CD4-positive, alpha-beta T cell (primary cell): Measurements from ENCODE around the gene KCNK3. TPM values are rescaled to one million over a fixed set of nuclear protein-coding genes. Genes with fewer than 3 reads are reported as not detected.

Experiments
- ATAC-seq: fragments of 200-7000 bp; cut with Tn5 transposase; one replicate; pipeline ENCODE4 v1.10.0; 2022; ENCODE audit warnings: mild to moderate bottlenecking; ENCODE audit not compliant: poor library complexity
- CTCF ChIA-PET: fragments of 350-600 bp; sonication (Branson Sonifier 250); formaldehyde crosslinking; loops from one replicate; lab custom pipeline; 2021; ENCODE audit warnings: antibody characterized with exemption, inconsistent platforms; lab: Charles Lee
- POLR2A ChIA-PET: fragments of 350-600 bp; sonication (Branson Sonifier 250); formaldehyde crosslinking; loops from one replicate; lab custom pipeline; 2021; ENCODE audit warnings: antibody characterized with exemption, inconsistent platforms; lab: Charles Lee
- DNase-seq, 14 experiments: peaks; one replicate each; pipeline ENCODE4 v3.0.0-alpha.2; 2013 to 2020; ENCODE audit warnings: mixed read lengths in 2 of 14
- H3K27ac ChIP-seq, 2 donors: one replicate each; pipeline versions ENCODE4 v1.5.1 to v1.7.0; 2013; ENCODE audit warnings: low read length in 2 of 2, low read depth in 1 of 2, mild to moderate bottlenecking in 1 of 2
- H3K27me3 ChIP-seq, 2 experiments: 1 replicate in 1 of 2; 2 replicates in 1 of 2; pipeline versions ENCODE4 v1.6.1 to v1.7.0; 2013; ENCODE audit warnings: low read length in 2 of 2, control low read depth in 1 of 2, mild to moderate bottlenecking in 1 of 2, moderate library complexity in 1 of 2; ENCODE audit not compliant: insufficient read depth in 2 of 2, control insufficient read depth in 1 of 2
- H3K36me3 ChIP-seq: one replicate; pipeline ENCODE4 v1.6.1; 2013; ENCODE audit warnings: low read length, control low read depth; ENCODE audit not compliant: insufficient read depth
- H3K4me1 ChIP-seq: one replicate; pipeline ENCODE4 v1.6.1; 2013; ENCODE audit warnings: low read length, control low read depth; ENCODE audit not compliant: insufficient read depth
- H3K4me3 ChIP-seq: one replicate; pipeline ENCODE4 v1.5.1; 2013; ENCODE audit warnings: mild to moderate bottlenecking, low read length, moderate library complexity
- H3K9me3 ChIP-seq, 2 experiments: 1 replicate in 1 of 2; 2 replicates in 1 of 2; pipeline versions ENCODE4 v1.6.1 to v1.7.0; 2013; ENCODE audit warnings: low read length in 2 of 2, mild to moderate bottlenecking in 2 of 2, control low read depth in 1 of 2, moderate library complexity in 1 of 2; ENCODE audit not compliant: control insufficient read depth in 1 of 2, insufficient read depth in 1 of 2
- H3K27ac Mint-ChIP-seq: one replicate; pipeline ENCODE4 v1.8.0; 2020; ENCODE audit warnings: mixed read lengths
- H3K27me3 Mint-ChIP-seq: one replicate; pipeline ENCODE4 v1.8.0; 2021; ENCODE audit warnings: mixed read lengths
- H3K36me3 Mint-ChIP-seq: one replicate; pipeline ENCODE4 v1.8.0; 2021; ENCODE audit warnings: low read depth, mixed read lengths
- H3K4me1 Mint-ChIP-seq: one replicate; pipeline ENCODE4 v1.8.0; 2021; ENCODE audit warnings: low read depth, mixed read lengths
- H3K4me3 Mint-ChIP-seq: one replicate; pipeline ENCODE4 v1.8.0; 2020; ENCODE audit warnings: mild to moderate bottlenecking, mixed read lengths
- H3K9me3 Mint-ChIP-seq: one replicate; pipeline ENCODE4 v1.8.0; 2020; ENCODE audit warnings: mixed read lengths
- intact Hi-C, 2 experiments: fragments of 100-400 bp; cut with DNase I in 1 of 2; cut with micrococcal nuclease in 1 of 2; formaldehyde crosslinking; loops; one replicate each; pipeline versions ENCODE4 v1.15.1 to v1.9.0; 2023 to 2025; cut with DNase I, micrococcal nuclease
- total RNA-seq, 174 experiments: library from RNA in 2 of 174; stranded (reverse) in 2 of 174; gene quantifications; one replicate each; pipeline ENCODE4 v1.2.3 and lab custom pipeline; 2021 to 2026
- TF ChIP-seq, protein P1 (sequence below): fragments of 200-600 bp; IDR thresholded peaks from one replicate; pipeline ENCODE4 v1.8.0; 2022; ENCODE audit warnings: antibody characterized with exemption, mild to moderate bottlenecking

The KCNK3 gene
- total RNA-seq, 2 experiments from 2014 or later, result not detected

DNA sequence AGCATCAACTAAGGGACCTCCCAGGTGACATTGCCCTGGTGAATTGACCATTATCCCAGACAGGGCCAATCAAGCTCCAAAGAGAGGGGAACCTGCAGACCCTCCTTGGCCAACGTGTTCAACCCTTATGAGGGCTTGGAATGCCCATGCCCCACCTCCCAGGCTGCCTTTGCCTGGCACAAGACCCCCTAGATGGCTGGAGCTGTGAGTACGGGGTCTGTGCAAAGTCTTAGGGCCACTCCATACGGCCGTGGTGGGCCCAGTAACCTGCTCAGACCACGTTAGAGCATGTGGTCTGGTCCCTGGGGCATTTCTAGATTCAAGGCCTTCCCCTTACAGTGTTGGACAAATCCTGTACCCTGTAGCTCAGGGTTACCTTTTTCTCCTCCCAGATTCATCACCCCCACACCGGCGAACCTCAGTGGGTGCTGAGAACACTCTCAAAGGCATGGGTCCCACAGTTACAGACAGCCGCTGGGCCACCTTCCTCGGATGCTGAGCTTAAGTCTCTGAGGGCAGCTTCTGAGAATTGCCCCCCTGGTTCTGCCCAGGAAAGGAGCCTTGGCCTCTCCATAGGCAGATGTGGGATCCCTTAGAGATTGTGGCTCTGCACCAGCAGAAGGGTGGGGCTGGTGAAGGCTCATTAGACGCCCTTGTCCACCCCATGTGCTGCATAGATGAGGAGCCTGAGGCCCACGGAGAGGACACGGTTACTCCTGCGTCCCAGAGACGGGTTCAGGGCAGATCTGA is 18.3 kb upstream of the KCNK3 start:
- ATAC-seq (no peak), DNase-seq (no peak)
- Mint-ChIP-seq H3K27me3 (peaks cover 63% of the 10 kb centered on the region), H3K27ac (no peak overlapping the region), H3K9me3 (no peaks in the 10 kb centered on the region), H3K4me3 (no peak overlapping the region), H3K36me3 (no peaks in the 10 kb centered on the region), H3K4me1 (no peaks in the 10 kb centered on the region)
- intact Hi-C loops, result no loop called here
- Histone ChIP-seq H3K4me3 (no peak overlapping the region), H3K36me3 (no peaks in the 10 kb centered on the region), H3K27me3 (peaks cover 7 to 29% of the 10 kb centered on the region in 2 experiments), H3K27ac (no peak overlapping the region), H3K4me1 (no peaks in the 10 kb centered on the region), H3K9me3 (no peaks in the 10 kb centered on the region)
- TF ChIP-seq, protein P1, sequence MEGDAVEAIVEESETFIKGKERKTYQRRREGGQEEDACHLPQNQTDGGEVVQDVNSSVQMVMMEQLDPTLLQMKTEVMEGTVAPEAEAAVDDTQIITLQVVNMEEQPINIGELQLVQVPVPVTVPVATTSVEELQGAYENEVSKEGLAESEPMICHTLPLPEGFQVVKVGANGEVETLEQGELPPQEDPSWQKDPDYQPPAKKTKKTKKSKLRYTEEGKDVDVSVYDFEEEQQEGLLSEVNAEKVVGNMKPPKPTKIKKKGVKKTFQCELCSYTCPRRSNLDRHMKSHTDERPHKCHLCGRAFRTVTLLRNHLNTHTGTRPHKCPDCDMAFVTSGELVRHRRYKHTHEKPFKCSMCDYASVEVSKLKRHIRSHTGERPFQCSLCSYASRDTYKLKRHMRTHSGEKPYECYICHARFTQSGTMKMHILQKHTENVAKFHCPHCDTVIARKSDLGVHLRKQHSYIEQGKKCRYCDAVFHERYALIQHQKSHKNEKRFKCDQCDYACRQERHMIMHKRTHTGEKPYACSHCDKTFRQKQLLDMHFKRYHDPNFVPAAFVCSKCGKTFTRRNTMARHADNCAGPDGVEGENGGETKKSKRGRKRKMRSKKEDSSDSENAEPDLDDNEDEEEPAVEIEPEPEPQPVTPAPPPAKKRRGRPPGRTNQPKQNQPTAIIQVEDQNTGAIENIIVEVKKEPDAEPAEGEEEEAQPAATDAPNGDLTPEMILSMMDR, result no peak
- POLR2A ChIA-PET, result no interaction called here
- CTCF ChIA-PET, result no interaction called here

DNA sequence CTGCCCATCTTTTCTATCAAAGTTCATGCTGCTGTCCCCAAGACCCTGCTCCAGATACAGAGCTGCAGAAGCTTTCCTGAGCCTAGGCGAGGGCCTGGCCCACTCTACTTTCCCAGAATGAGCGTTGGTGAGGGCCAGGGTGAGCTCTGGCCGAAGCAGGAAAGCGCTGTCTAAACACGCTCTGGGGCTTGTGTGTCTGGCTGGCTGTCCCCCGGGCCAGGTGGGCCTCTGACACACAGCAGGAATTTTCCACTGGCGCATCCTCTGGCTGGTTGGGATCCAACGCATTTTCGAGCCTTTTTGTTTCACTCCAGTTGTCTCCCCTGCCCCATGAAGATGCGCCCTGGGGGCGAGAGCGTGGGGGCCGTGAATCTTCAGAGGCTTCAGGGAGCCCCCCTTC is 17.8 kb upstream of the KCNK3 start:
- Histone ChIP-seq H3K9me3 (no peaks in the 10 kb centered on the region), H3K4me3 (no peak overlapping the region), H3K27ac (no peak overlapping the region), H3K36me3 (no peaks in the 10 kb centered on the region), H3K27me3 (peaks cover 7 to 25% of the 10 kb centered on the region in 2 experiments), H3K4me1 (no peaks in the 10 kb centered on the region)
- Mint-ChIP-seq H3K27me3 (peaks cover 61% of the 10 kb centered on the region), H3K4me3 (no peak overlapping the region), H3K36me3 (no peaks in the 10 kb centered on the region), H3K4me1 (no peaks in the 10 kb centered on the region), H3K27ac (no peak overlapping the region), H3K9me3 (no peaks in the 10 kb centered on the region)
- CTCF ChIA-PET, result no interaction called here
- POLR2A ChIA-PET, result no interaction called here
- no peak for ATAC-seq
- TF ChIP-seq, protein P1, result no peak
- DNase-seq, result no peak
- intact Hi-C loops, result no loop called here

DNA sequence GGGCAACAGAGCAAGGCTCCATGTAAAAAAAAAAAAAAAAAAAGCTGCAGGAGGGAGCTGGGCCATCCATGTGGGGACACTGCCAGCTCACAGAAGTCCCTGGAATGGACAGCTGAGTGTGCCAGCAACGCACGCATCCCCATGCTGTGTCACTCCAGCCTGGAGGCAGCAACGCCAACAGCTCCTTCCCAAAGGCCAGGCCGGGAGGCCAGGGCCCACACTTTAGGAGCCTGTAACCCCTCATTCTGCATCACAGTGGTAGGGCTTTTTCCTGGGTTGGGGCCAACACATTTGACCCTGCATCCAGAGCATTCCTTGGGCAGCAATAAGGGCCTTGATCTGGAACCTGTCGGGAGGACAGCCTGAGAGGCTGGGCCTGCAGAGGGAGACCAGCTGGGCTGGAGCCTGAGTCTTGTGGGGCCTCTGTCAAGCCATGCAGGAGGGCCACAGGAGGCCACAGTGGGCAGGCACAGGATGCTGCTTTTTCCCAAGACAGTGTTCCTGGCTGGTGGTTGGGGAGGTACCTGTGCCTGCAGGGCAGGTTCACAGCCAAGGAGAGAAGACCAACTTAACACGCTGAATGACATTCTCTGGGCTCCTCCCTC is 16.8 kb upstream of the KCNK3 start:
- Histone ChIP-seq H3K4me1 (no peaks in the 10 kb centered on the region), H3K27me3 (peaks cover 7 to 20% of the 10 kb centered on the region in 2 experiments), H3K9me3 (no peaks in the 10 kb centered on the region), H3K36me3 (no peaks in the 10 kb centered on the region), H3K4me3 (no peak overlapping the region), H3K27ac (no peak overlapping the region)
- Mint-ChIP-seq H3K27me3 (peaks cover 51% of the 10 kb centered on the region), H3K36me3 (no peaks in the 10 kb centered on the region), H3K9me3 (no peaks in the 10 kb centered on the region), H3K4me3 (no peak overlapping the region), H3K4me1 (no peaks in the 10 kb centered on the region), H3K27ac (no peak overlapping the region)
- ATAC-seq (no peak), DNase-seq (no peak)
- TF ChIP-seq, protein P1, result no peak
- CTCF ChIA-PET, result no interaction called here
- POLR2A ChIA-PET, result no interaction called here
- intact Hi-C loops, result no loop called here
